SIG-M5 treated with dmso at 0.1 percent for 504 hours (cell line): ENCODE results near the gene SLC35B2.

ENCODE experiments used
- DNase-seq: peaks from one replicate; lab custom pipeline; 2025; ENCODE audit not compliant: unreplicated experiment; lab: John Stamatoyannopoulos, UW

SLC35B2 gene

DNA sequence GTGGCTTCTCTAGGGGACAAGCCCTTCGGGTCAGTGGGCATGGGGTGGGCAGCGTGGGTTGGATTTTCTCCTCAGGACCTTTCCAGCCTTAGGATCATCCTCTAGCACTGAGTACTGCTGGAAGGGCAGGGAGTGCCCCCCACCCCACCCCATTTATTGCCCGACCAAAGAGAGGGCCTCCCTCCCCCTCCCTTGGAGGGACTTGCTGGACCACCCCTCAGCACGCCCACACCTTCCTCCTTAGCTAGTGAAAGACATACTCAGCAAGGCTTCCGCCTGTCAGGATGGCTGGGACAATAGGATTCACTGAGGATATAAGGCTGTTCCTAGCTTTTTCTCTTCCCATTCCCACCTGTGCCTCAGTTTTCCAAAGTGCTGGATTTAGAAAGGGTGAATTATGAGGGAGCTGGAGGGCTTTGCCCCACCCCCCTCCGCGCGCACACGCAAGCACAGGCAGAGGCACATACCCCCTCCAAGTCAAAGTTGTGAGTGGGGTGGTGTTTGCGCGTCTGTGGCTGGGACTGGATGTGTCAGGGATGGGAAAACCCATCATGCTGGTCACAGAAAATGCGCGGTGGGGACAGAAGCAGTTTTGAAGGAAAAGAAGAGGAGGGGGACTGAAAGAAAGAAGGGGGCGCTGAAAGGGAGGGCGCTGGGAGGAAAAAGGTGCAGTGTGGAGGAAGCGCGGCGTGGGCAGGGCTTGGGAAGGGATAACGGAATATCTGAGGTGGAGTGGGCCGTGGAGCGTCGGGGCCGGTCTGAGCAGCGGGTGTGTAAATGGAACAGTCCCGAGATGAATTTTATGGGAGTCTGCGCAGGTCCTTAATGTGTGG, 34.6 kb downstream of the SLC35B2 start:
- no peak for DNase-seq

GRCh38 chr6:44221961-44222335, 35.4 kb downstream of the SLC35B2 start:
- no peak for DNase-seq

DNA sequence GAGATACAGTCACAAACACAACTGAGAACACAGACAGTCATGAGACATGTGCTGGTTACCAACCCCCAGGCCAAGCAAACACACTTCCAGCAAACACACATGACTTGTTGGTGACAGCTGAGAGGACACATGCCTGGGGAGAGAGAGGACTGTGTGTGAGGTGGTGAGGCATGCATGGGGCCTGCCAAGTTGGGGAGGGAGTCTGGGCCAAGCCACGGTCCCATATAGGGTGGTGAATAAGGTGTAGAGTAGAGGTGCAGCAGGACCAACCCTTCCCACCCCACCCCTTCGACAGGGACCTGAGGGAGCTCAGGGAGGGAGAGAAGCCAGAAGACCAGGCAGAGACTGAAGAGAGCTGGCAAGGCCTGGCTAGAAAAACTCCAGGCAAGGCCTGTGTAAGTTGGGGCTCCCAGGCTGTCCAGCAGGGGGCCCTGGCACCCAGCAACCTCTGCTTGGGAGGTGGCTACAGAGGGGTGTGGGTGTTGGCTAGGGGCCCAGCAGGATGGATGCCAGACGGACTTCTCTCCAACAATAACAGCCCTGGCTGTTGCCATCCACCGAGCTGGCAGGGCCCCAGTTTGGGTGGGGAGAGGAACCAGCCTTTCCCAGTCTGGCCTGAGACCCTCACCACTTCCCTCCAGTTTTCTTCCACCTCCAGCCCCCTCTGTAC, 35.9 kb downstream of the SLC35B2 start:
- peak; percentile 71 for DNase-seq

DNA sequence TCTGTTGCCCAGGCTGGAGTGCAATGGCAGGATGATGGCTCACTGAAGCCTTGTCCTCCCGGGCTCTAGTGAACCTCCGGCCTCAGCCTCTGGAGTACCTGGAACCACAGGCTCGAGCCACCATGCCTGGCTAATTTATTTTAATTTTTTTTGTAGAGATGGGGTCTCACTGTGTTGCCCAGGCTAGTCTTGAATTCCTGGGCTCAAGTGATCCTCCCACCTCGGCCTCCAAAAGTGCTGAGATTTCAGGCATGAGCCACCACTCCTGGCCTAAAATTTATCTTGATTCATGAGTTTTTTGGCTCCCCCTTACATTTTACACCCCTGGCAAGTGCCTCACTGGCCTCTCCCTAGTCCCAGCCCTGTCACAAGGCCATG, 36.4 kb downstream of the SLC35B2 start:
- no peak for DNase-seq

GRCh38 chr6:44219815-44220784, 37.2 kb downstream of the SLC35B2 start:
- DNase-seq = no peak

DNA sequence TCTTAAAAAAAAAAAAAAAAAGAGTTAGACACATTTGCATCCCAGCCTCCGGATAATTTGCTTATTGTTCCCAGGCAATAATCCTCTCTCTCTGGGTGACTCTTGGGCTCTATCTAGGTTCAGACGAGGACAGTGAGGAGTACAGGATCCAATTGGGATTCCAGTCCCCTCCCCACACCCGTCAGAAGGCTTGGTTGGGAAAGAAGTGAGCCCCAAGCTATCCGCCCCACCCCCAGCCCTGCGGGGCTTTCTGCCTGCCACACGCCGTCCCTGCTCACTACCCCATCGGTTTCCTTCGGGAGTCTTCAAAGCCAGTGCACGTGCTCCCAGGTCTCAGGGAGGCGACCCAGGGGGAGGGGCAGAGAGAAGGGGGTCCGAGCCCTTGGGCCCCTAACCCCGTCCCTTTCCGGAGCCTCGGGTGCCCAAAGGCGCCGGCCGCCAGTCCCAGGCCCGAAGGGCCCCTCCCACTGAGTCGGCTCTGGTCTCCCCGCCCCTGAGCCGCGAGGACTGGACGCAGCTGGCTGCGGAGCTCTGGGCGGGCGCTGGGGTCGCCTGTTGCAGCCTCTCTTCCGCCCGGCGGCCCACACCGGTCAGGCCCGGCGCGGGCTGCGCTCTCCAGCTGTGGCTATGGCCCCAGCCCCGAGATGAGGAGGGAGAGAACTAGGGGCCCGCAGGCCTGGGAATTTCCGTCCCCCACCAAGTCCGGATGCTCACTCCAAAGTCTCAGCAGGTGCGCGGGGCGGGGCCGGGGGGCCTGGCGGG, 38.1 kb downstream of the SLC35B2 start:
- no peak for DNase-seq

DNA sequence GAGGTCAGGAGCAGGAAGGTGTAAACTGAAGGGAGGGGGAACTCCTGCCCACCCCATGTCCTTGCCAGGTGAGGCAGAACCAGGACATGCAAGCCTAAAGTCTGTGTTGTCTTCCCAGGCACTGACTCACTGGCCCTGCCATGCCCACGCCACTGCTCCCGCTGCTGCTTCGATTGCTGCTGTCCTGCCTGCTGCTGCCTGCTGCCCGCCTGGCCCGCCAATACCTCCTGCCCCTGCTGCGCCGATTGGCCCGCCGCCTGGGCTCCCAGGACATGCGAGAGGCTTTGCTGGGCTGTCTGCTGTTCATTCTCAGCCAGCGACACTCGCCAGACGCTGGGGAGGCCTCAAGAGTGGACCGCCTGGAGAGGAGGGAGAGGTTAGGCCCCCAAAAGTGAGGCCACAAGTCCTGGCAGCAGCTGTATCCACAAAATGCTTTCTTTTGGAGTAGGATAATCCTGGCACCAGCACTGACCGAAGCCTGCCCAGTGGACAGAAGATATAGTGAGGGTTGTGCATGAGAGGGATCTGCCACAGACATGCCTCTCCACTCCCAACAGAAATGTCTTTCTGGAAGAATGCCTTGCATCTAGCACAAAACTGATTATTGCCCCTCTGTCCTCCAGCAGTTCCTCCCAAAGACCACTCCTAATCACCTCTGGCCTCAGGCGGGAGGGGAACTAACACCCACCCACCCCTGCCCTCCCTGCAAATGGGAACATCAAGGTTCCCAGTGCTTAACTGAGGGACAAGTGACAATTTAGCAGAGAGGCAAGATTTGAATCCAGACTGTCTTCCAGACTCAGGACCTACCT, 39.8 kb downstream of the SLC35B2 start:
- DNase-seq = no peak

GRCh38 chr6:44216677-44217331, 40.5 kb downstream of the SLC35B2 start, which contains the start of gene MYMX:
MYMX (plus strand) TSS chr6:44216926; CDS start chr6:44217472, 546 bp downstream.
- no peak for DNase-seq

- DNase-seq = no peak
These were observed 43.0 kb downstream of the SLC35B2 start for GRCh38 chr6:44214307-44214706.

DNA sequence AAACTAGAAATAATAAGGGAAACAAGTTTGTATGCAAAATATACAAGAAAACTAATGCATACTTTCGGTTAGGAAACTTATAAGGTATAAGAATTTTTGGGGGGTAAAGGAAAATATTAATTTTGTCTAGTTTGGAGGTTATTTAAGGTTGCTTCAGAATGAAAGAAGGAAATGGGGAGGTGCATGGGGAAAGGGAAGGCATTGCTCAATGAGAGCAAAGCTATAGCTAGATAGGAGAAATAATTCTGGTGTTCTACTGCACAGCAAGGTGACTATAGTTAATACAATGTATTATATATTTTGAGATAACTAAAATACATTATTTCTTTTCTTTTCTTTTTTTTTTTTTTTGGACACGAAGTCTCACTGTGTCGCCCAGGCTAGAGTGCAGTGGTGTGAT, 46.0 kb downstream of the SLC35B2 start:
- DNase-seq = peak; percentile 71

GRCh38 chr6:44207966-44208365, 49.4 kb downstream of the SLC35B2 start:
- no peak for DNase-seq
